ENCODE measurements around the gene WIZ. TPM values are rescaled to one million over a fixed set of nuclear protein-coding genes. Genes with fewer than 3 reads are reported as not detected.
"Not testable (repeated sequence)": the region's sequence is repeated elsewhere in the genome, so short reads cannot be mapped to it uniquely, and the experiment has no call there.

The WIZ gene
- total RNA-seq, 5 donors from 2014 or later (not counting 1 experiment from before 2014, with no cell fraction given) = 19.7 to 39.1 (median 34.6) TPM

GRCh38 chr19:15418231-15418578, 31.6 kb downstream of the WIZ start:
- DNase-seq (peak in 3 of 35 experiments; percentile 7 to 11 (median 7)), ATAC-seq (replicated peaks in 1 of 4) (no peak)
- Histone ChIP-seq H3K27ac (ENCODE audit: low read length) (peak overlapping the region; percentile 55), H3K9me3 (no peaks in the 10 kb centered on the region), H3K4me1 (ENCODE audit: control insufficient read depth in 1 of 2, extremely low read depth in 1 of 2, insufficient read depth in 2 of 2, low read length in 2 of 2) (peaks cover 14 to 32% of the 10 kb centered on the region in 2 experiments), H3K4me3 (ENCODE audit: control insufficient read depth in 1 of 2, extremely low read depth in 1 of 2, low read length in 1 of 2) (peak overlapping the region; percentile 71 to 89), H3K27me3 (replicated peaks in 1 of 2; ENCODE audit: control insufficient read depth in 2 of 2, extremely low read depth in 1 of 2, insufficient read depth in 2 of 2, low read length in 1 of 2) (no peaks in the 10 kb centered on the region), H3K36me3 (ENCODE audit: control insufficient read depth in 2 of 2, extremely low read depth in 1 of 2, insufficient read depth in 1 of 2, low read length in 1 of 2) (peaks cover 7 to 13% of the 10 kb centered on the region in 2 donors)
- Mint-ChIP-seq H3K9me3 (no peaks in the 10 kb centered on the region), H3K27me3 (no peaks in the 10 kb centered on the region), H3K36me3 (peaks cover 20% of the 10 kb centered on the region), H3K27ac (peak overlapping the region; percentile 66 to 98), H3K4me3 (peak overlapping the region; percentile 90 to 99 (median 97)), H3K4me1 (peaks cover 47 to 53% (median 52%) of the 10 kb centered on the region in 3 donors)
- CTCF ChIA-PET = interaction anchor here in 1 of 2 donors (1.2 to 3.1 kb wide), 12 partner anchors 8 to 142 kb away, joined by 4 to 113 read pairs (median 12); partner anchors contain the start of gene AKAP8
- POLR2A ChIA-PET = interaction anchor here (0.5 to 1.8 kb wide), 6 partner anchors 38 to 182 kb away, joined by 3 to 13 read pairs (median 4); no protein-coding TSS in a partner anchor
- 0% methylated on average over 12 of the region's 16 CpGs for WGBS (ENCODE audit: insufficient coverage)

DNA sequence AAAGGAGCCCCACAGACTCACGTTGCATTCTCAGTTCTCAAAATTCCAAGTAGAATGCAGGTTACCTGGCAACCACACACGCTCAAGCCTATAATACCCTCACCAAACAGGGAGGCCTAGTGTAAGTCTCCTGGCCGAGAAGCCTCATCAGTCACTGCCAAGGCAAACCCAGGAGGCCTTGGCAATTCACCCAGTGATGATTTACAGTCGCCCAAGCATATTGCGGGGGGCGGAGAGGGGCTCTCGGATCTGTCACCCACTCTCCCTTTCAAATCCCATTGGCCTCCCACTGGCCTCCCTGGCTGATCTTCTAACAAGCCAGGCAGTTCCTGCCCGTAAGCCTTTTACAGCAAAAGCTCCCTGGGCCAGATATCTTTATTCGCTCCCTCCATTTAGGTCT, 32.1 kb downstream of the WIZ start:
- no peaks in the 10 kb centered on the region for H3K27me3 Mint-ChIP-seq
- peaks cover 2 to 8% of the 10 kb centered on the region in 2 donors for H3K36me3 ChIP-seq (ENCODE audit: control insufficient read depth in 2 of 2, extremely low read depth in 1 of 2, insufficient read depth in 1 of 2, low read length in 1 of 2)
- H3K27ac Mint-ChIP-seq = peak overlapping the region; percentile 66 to 98
- POLR2A ChIA-PET = no interaction called here
- DNase-seq (no peak), ATAC-seq (replicated peaks in 1 of 4) (no peak)
- H3K4me1 Mint-ChIP-seq = peaks cover 52 to 58% (median 57%) of the 10 kb centered on the region in 3 donors
- H3K36me3 Mint-ChIP-seq = peaks cover 18% of the 10 kb centered on the region
- no peaks in the 10 kb centered on the region for H3K9me3 ChIP-seq
- no peaks in the 10 kb centered on the region for H3K27me3 ChIP-seq (replicated peaks in 1 of 2; ENCODE audit: control insufficient read depth in 2 of 2, extremely low read depth in 1 of 2, insufficient read depth in 2 of 2, low read length in 1 of 2)
- peak overlapping the region; percentile 90 to 99 (median 97) for H3K4me3 Mint-ChIP-seq
- H3K4me3 ChIP-seq (ENCODE audit: control insufficient read depth in 1 of 2, extremely low read depth in 1 of 2, low read length in 1 of 2) = peak overlapping the region; percentile 71 to 89
- WGBS (ENCODE audit: insufficient coverage) = 20% methylated on average over 8 of the region's 9 CpGs
- peak overlapping the region; percentile 55 for H3K27ac ChIP-seq (ENCODE audit: low read length)
- CTCF ChIA-PET = interaction anchor here in 1 of 2 donors (1.5 kb wide), 1 partner anchor 138 kb away, joined by 4 read pairs; no protein-coding TSS in a partner anchor
- H3K9me3 Mint-ChIP-seq = no peaks in the 10 kb centered on the region
- peaks cover 14 to 32% of the 10 kb centered on the region in 2 experiments for H3K4me1 ChIP-seq (ENCODE audit: control insufficient read depth in 1 of 2, extremely low read depth in 1 of 2, insufficient read depth in 2 of 2, low read length in 2 of 2)

- ChIA-PET POLR2A (interaction anchor here in 1 of 2 donors (0.6 kb wide), 1 partner anchor 21 kb away, joined by 3 read pairs; no protein-coding TSS in a partner anchor), CTCF (no interaction called here)
- Mint-ChIP-seq H3K27ac (no peak overlapping the region), H3K4me3 (no peak overlapping the region), H3K4me1 (peaks cover 50 to 67% (median 63%) of the 10 kb centered on the region in 3 donors), H3K36me3 (peaks cover 24% of the 10 kb centered on the region), H3K9me3 (no peaks in the 10 kb centered on the region), H3K27me3 (no peaks in the 10 kb centered on the region)
- Histone ChIP-seq H3K9me3 (no peaks in the 10 kb centered on the region), H3K36me3 (ENCODE audit: control insufficient read depth in 2 of 2, extremely low read depth in 1 of 2, insufficient read depth in 1 of 2, low read length in 1 of 2) (peaks cover 6 to 14% of the 10 kb centered on the region in 2 donors), H3K4me1 (ENCODE audit: control insufficient read depth in 1 of 2, extremely low read depth in 1 of 2, insufficient read depth in 2 of 2, low read length in 2 of 2) (peaks cover 14 to 32% of the 10 kb centered on the region in 2 experiments), H3K4me3 (ENCODE audit: control insufficient read depth in 1 of 2, extremely low read depth in 1 of 2, low read length in 1 of 2) (no peak overlapping the region), H3K27ac (ENCODE audit: low read length) (no peak overlapping the region), H3K27me3 (replicated peaks in 1 of 2; ENCODE audit: control insufficient read depth in 2 of 2, extremely low read depth in 1 of 2, insufficient read depth in 2 of 2, low read length in 1 of 2) (no peaks in the 10 kb centered on the region)
- WGBS (ENCODE audit: insufficient coverage) = 71% methylated on average over 1 of the region's 4 CpGs
- ATAC-seq (replicated peaks in 1 of 4) (no peak), DNase-seq (no peak)
These were observed 36.9 kb downstream of the WIZ start for GRCh38 chr19:15412832-15413231.

DNA sequence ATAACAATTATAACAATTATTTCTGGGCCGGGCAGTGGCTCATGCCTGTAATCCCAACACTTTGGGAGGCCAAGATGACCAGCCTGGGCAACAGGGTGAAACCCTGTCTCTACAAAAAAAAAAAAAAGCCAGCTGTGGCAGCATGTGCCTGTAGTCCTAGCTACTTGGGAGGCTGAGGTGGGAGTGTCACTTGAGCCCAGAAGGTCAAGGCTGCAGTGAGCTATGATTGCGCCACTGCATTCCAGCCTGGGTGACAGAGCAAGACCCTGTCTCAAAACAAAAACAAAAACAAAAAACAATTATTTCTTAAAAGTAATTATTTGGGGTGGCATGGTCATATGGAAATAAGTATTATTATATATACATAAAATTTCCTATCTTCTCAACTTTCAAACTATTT, 38.4 kb downstream of the WIZ start:
- Histone ChIP-seq H3K36me3 (ENCODE audit: control insufficient read depth in 2 of 2, extremely low read depth in 1 of 2, insufficient read depth in 1 of 2, low read length in 1 of 2) (peaks cover 12 to 17% of the 10 kb centered on the region in 2 donors), H3K4me1 (ENCODE audit: control insufficient read depth in 1 of 2, extremely low read depth in 1 of 2, insufficient read depth in 2 of 2, low read length in 2 of 2) (peaks cover 12 to 30% of the 10 kb centered on the region in 2 experiments)
- ChIA-PET POLR2A (interaction anchor here in 1 of 2 donors (0.6 kb wide), 1 partner anchor 53 kb away, joined by 3 read pairs; no protein-coding TSS in a partner anchor), CTCF (interaction anchor here (0.6 to 0.7 kb wide), 3 partner anchors 94 to 960 kb away, joined by 4 to 5 read pairs (median 4); no protein-coding TSS in a partner anchor)
- no CpG with 5 or more reads among the region's 2 CpGs for WGBS (ENCODE audit: insufficient coverage)
- H3K9me3 ChIP-seq; H3K4me3 Mint-ChIP-seq; H3K9me3 Mint-ChIP-seq; H3K27ac ChIP-seq (ENCODE audit: low read length); H3K27ac Mint-ChIP-seq; DNase-seq; H3K27me3 Mint-ChIP-seq; H3K27me3 ChIP-seq (replicated peaks in 1 of 2; ENCODE audit: control insufficient read depth in 2 of 2, extremely low read depth in 1 of 2, insufficient read depth in 2 of 2, low read length in 1 of 2); H3K4me3 ChIP-seq (ENCODE audit: control insufficient read depth in 1 of 2, extremely low read depth in 1 of 2, low read length in 1 of 2); ATAC-seq (replicated peaks in 1 of 4): not testable (repeated sequence)
- peaks cover 25% of the 10 kb centered on the region for H3K36me3 Mint-ChIP-seq
- H3K4me1 Mint-ChIP-seq = peaks cover 46 to 66% (median 61%) of the 10 kb centered on the region in 3 donors

- Mint-ChIP-seq H3K27me3 (no peaks in the 10 kb centered on the region), H3K4me3 (peak overlapping the region in 1 of 3 donors; percentile 1), H3K36me3 (peaks cover 24% of the 10 kb centered on the region), H3K27ac (peak overlapping the region in 1 of 2 donors; percentile 2), H3K4me1 (peaks cover 48 to 51% (median 48%) of the 10 kb centered on the region in 3 donors), H3K9me3 (no peaks in the 10 kb centered on the region)
- ChIA-PET POLR2A (interaction anchor here in 1 of 2 donors (0.6 kb wide), 1 partner anchor 14 kb away, joined by 3 read pairs; the partner anchor contains the start of gene AKAP8L), CTCF (no interaction called here)
- H3K36me3 ChIP-seq (ENCODE audit: control insufficient read depth in 2 of 2, extremely low read depth in 1 of 2, insufficient read depth in 1 of 2, low read length in 1 of 2) = peaks cover 27 to 58% of the 10 kb centered on the region in 2 donors
- H3K27me3 ChIP-seq (replicated peaks in 1 of 2; ENCODE audit: control insufficient read depth in 2 of 2, extremely low read depth in 1 of 2, insufficient read depth in 2 of 2, low read length in 1 of 2) = no peaks in the 10 kb centered on the region
- DNase-seq (no peak), ATAC-seq (replicated peaks in 1 of 4) (no peak)
- 58% methylated on average over 3 of the region's 3 CpGs for WGBS (ENCODE audit: insufficient coverage)
- H3K4me1 ChIP-seq (ENCODE audit: control insufficient read depth in 1 of 2, extremely low read depth in 1 of 2, insufficient read depth in 2 of 2, low read length in 2 of 2) = peaks cover 5 to 25% of the 10 kb centered on the region in 2 experiments
- no peak overlapping the region for H3K4me3 ChIP-seq (ENCODE audit: control insufficient read depth in 1 of 2, extremely low read depth in 1 of 2, low read length in 1 of 2)
- no peaks in the 10 kb centered on the region for H3K9me3 ChIP-seq
- H3K27ac ChIP-seq (ENCODE audit: low read length) = no peak overlapping the region
These were observed 45.0 kb downstream of the WIZ start for GRCh38 chr19:15404780-15405211.

DNA sequence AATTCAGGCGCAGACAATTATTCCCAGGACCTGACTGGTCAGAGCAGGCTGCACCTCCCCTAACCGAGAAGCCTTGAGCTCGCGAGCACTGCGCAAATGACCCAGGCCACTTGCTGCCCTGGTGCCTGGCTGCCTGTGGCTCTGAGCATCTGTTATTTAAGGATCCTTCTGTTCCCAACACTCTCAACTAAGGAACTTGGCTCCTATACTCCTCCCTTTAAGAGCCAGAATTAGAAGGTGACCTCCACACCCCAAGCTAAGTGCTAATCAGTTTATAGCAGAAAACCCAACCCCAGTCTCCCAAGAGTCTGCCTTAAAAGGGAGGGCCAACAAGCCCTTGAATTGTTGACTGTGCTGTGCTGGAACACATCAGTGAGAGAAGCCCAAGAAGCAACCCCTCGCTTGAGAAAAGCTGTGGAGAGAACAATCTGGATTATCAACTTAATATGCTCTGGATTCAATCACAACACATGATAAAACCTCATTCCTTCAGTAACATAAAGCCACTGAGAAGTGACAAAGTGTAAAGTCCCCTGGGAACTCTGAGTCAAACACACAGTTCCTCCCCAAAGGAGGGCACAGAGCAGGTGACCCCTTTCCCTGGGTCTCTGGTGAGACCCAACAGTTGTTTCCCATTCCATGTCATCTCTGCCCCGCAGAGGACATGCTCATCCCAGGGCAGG, 45.5 kb downstream of the WIZ start:
- POLR2A ChIA-PET = no interaction called here
- H3K27ac ChIP-seq (ENCODE audit: low read length) = no peak overlapping the region

More for the DNA sequence above, 45.5 kb downstream of the WIZ start:
- peaks cover 42 to 46% (median 44%) of the 10 kb centered on the region in 3 donors for H3K4me1 Mint-ChIP-seq
- H3K4me1 ChIP-seq (ENCODE audit: control insufficient read depth in 1 of 2, extremely low read depth in 1 of 2, insufficient read depth in 2 of 2, low read length in 2 of 2) = peaks cover 5 to 22% of the 10 kb centered on the region in 2 experiments
- no peaks in the 10 kb centered on the region for H3K27me3 ChIP-seq (replicated peaks in 1 of 2; ENCODE audit: control insufficient read depth in 2 of 2, extremely low read depth in 1 of 2, insufficient read depth in 2 of 2, low read length in 1 of 2)
- H3K9me3 ChIP-seq = no peaks in the 10 kb centered on the region
- H3K36me3 ChIP-seq (ENCODE audit: control insufficient read depth in 2 of 2, extremely low read depth in 1 of 2, insufficient read depth in 1 of 2, low read length in 1 of 2) = peaks cover 33 to 58% of the 10 kb centered on the region in 2 donors
- peak overlapping the region in 1 of 3 donors; percentile 1 for H3K4me3 Mint-ChIP-seq
- H3K36me3 Mint-ChIP-seq = peaks cover 20% of the 10 kb centered on the region
- ATAC-seq (replicated peaks in 1 of 4) (no peak), DNase-seq (no peak)
- peak overlapping the region in 1 of 2 donors; percentile 2 for H3K27ac Mint-ChIP-seq
- WGBS (ENCODE audit: insufficient coverage) = 94% methylated on average over 6 of the region's 7 CpGs
- H3K27me3 Mint-ChIP-seq = no peaks in the 10 kb centered on the region
- CTCF ChIA-PET = no interaction called here
- no peak overlapping the region for H3K4me3 ChIP-seq (ENCODE audit: control insufficient read depth in 1 of 2, extremely low read depth in 1 of 2, low read length in 1 of 2)
- no peaks in the 10 kb centered on the region for H3K9me3 Mint-ChIP-seq

All from T-cell (primary cell).